C4-2B (cell line): ENCODE results near the gene GPR158.

Experiments used
- CTCF ChIP-seq: fragments of 450-650 bp; conservative IDR thresholded peaks from 2 replicates; pipeline ENCODE4 v1.5.1; 2017; ENCODE audit warnings: mild to moderate bottlenecking
- ZFX ChIP-seq: fragments of 450-650 bp; IDR thresholded peaks from 2 replicates; pipeline ENCODE4 v1.6.1; 2017

- TF ChIP-seq CTCF (no peak), ZFX (no peak)
Measured at GRCh38 chr10:25531457-25532061, 356.8 kb downstream of the GPR158 start.
